HFFc6 (cell line): ENCODE results near the gene AGT. TPM values are rescaled to one million over a fixed set of nuclear protein-coding genes. Genes with fewer than 3 reads are reported as not detected.

Experiments
- DNase-seq: peaks from one replicate; pipeline ENCODE4 v3.0.0-alpha.2; 2018
- H3K27ac Mint-ChIP-seq: 2 replicates; pipeline ENCODE4 v1.8.0; 2020; ENCODE audit warnings: mild to moderate bottlenecking, mixed read lengths
- H3K27me3 Mint-ChIP-seq: 2 replicates; pipeline ENCODE4 v1.8.0; 2021; ENCODE audit warnings: mild to moderate bottlenecking, moderate library complexity, mixed read lengths; ENCODE audit not compliant: insufficient read depth
- H3K36me3 Mint-ChIP-seq: 2 replicates; pipeline ENCODE4 v1.8.0; 2021; ENCODE audit warnings: low read depth, mixed read lengths
- H3K4me1 Mint-ChIP-seq: 2 replicates; pipeline ENCODE4 v1.8.0; 2020; ENCODE audit warnings: low read depth, mixed read lengths
- H3K4me3 Mint-ChIP-seq: 2 replicates; pipeline ENCODE4 v1.8.0; 2020; ENCODE audit warnings: mild to moderate bottlenecking, moderate library complexity, mixed read lengths
- H3K9me3 Mint-ChIP-seq: 2 replicates; pipeline ENCODE4 v1.8.0; 2020; ENCODE audit warnings: mild to moderate bottlenecking, mixed read lengths
- total RNA-seq, 6 experiments: library from RNA; stranded (reverse); fragmentation: NEBNext Ultra II Directional; extraction: Animal tissue kit (Norgen Biotek cat#: 25700); gene quantifications; 2 replicates in 1 of 6; 3 replicates in 5 of 6; pipeline ENCODE4 v1.2.3, GENCODE V29; 2021
- TF ChIP-seq, protein P1 (sequence below): fragments of 200-600 bp; sonication (generic); IDR thresholded peaks from 2 replicates; pipeline ENCODE4 v1.5.0; 2021; ENCODE audit warnings: antibody characterized with exemption, mild to moderate bottlenecking

Gene AGT
- total RNA-seq, 6 experiments from 2014 or later: 0.09 to 0.19 (median 0.13) TPM; not detected in 2

DNA sequence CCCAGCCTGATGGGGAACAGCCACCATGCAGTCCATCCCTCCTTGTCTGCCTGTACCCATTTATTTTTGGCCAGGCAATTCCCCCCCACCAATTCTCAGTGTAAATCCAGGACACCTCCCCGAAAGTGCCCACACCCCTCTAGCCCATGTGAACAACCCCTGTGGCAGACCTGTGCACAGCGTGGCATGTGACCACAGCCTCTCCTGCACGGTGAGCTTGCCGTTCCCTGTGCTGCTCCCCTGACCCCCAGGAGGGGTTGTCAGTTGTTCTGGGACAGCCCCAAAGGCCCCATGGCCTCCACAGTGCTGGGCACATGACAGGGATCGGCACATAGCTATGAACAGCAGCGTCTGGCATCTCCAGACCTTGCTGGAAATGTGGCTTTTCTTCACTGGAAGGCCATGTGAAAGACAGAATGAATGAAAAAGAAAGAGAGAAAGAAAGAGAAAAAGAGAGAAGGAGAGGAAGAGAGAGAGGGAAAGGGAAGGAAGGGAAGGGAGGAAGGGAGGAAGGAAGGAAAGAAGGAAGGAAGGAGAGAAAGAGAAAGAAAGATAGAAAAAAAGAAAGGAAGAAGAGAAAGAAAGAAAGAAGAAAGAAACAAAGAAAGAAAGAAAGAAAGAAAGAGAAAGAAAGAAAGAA, 37.2 kb upstream of the AGT start:
- Mint-ChIP-seq H3K27me3 (peaks cover 12% of the 10 kb centered on the region), H3K9me3 (no peaks in the 10 kb centered on the region), H3K4me3 (no peak overlapping the region), H3K4me1 (peaks cover 7% of the 10 kb centered on the region), H3K36me3 (no peaks in the 10 kb centered on the region), H3K27ac (no peak overlapping the region)
- TF ChIP-seq, protein P1, sequence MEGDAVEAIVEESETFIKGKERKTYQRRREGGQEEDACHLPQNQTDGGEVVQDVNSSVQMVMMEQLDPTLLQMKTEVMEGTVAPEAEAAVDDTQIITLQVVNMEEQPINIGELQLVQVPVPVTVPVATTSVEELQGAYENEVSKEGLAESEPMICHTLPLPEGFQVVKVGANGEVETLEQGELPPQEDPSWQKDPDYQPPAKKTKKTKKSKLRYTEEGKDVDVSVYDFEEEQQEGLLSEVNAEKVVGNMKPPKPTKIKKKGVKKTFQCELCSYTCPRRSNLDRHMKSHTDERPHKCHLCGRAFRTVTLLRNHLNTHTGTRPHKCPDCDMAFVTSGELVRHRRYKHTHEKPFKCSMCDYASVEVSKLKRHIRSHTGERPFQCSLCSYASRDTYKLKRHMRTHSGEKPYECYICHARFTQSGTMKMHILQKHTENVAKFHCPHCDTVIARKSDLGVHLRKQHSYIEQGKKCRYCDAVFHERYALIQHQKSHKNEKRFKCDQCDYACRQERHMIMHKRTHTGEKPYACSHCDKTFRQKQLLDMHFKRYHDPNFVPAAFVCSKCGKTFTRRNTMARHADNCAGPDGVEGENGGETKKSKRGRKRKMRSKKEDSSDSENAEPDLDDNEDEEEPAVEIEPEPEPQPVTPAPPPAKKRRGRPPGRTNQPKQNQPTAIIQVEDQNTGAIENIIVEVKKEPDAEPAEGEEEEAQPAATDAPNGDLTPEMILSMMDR: no peak
- no peak for DNase-seq

DNA sequence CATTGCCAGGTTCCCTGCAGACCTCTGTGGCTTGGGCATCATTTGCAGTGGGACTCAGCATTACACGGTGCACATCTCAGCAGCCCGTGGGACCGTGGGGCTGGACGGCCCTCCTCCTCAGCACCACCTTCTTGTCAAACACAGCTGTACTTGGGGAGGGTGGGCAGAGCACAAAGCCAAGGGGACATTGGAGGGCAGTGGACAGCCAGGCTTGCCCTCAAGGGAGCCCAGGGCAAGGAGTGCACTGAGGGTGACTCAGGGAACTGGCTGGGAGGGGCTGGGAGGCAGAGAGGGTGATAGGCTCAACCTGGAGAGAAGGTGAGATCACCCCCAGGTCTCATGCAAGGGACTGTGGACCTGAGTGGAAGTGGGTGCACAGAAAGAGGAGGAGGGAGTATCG, 36.7 kb upstream of the AGT start:
- Mint-ChIP-seq H3K4me3 (no peak overlapping the region), H3K27me3 (peaks cover 13% of the 10 kb centered on the region), H3K36me3 (no peaks in the 10 kb centered on the region), H3K9me3 (no peaks in the 10 kb centered on the region), H3K27ac (no peak overlapping the region), H3K4me1 (peaks cover 7% of the 10 kb centered on the region)
- DNase-seq: no peak
- TF ChIP-seq, protein P1: no peak

DNA sequence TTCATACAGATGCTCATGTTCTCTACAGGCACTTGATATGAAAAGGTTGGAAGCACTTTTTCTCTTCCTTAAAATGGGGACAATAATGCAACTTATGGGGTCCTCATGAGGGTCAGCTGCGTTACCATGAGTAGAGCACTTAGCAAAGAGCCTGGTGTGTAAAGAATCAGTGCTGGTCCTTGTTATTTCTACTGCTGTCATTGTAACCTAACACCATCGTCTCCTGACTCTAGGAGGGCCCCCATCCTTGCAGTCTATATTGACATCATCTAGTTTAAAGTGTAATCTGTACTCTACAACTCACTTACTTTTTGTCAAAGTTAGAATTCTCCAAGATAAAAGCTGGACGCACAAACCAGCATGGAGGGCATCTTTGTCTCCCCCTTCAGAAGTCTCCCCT, 35.7 kb upstream of the AGT start:
- no peaks in the 10 kb centered on the region for H3K36me3 Mint-ChIP-seq
- TF ChIP-seq, protein P1: no peak
- no peak overlapping the region for H3K4me3 Mint-ChIP-seq
- DNase-seq: no peak
- no peak overlapping the region for H3K27ac Mint-ChIP-seq
- H3K4me1 Mint-ChIP-seq: peaks cover 1% of the 10 kb centered on the region
- H3K27me3 Mint-ChIP-seq: peaks cover 13% of the 10 kb centered on the region
- no peaks in the 10 kb centered on the region for H3K9me3 Mint-ChIP-seq

DNA sequence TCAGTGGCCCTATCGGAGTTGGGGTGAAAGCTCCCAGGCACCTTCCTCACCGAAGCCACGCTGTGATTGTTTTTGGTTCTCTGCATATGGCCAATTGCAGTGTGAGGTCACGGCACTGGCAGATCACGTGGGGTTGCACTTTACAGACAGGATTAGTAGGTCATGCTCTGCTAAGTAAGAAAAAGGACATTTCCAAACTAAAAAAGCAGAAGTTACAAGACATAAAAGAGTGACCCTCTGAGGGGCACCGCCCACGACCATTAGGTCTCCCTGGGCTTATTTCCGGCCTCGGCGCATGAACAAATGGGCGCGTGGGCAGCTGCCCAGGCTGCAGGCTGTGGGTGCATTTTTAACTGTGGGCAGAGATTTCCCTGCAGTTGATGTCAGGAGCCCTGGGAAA, 35.2 kb upstream of the AGT start:
- H3K4me3 Mint-ChIP-seq: no peak overlapping the region
- H3K27ac Mint-ChIP-seq: no peak overlapping the region
- H3K27me3 Mint-ChIP-seq: peaks cover 13% of the 10 kb centered on the region
- H3K4me1 Mint-ChIP-seq: peaks cover 3% of the 10 kb centered on the region
- H3K9me3 Mint-ChIP-seq: no peaks in the 10 kb centered on the region
- no peaks in the 10 kb centered on the region for H3K36me3 Mint-ChIP-seq
- DNase-seq: no peak
- TF ChIP-seq, protein P1: no peak

DNA sequence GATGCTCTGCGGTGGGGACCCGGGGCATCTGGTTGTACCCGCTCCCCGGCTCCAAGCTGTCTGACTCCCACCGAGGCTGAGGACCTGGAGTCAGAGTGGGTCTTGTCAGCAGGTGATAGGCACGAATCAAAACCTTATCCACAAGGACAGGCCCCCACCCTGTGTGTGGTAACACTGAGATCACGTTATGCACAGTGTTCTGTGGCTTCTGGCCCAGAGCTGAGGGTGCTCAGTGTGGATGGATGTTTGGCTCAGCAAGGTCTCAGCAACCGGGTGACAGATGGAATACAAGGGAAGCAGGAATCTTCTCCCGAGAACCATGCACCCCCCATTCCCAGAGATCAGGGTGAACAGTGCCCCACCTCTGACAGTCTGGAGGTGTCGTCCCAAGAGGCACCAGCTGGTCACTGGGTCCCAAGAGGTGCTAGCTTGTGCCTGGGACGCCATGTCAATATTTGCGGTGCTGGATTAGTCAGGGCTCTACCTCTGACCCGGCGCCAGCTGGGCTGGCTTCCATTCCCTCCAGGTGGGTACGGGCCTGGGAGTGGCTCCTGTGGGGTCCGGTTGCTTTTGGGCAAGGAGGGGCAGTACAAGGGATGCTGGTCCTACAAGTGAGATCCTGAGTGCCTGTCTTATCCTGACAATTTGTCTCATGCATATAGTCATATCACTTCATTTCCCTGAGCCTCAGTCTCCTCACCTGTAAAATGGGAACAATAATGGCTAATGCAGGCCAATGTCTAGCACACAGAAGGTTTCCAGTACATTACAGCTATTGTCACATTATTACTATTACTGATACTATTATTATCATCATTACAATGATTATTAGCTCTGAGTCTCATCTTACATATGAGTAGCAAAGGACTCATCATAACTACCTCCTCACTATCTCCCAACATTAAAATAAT, 34.2 kb upstream of the AGT start:
- no peak overlapping the region for H3K27ac Mint-ChIP-seq
- peaks cover 8% of the 10 kb centered on the region; the same call in 1 of the 2 replicates for H3K4me1 Mint-ChIP-seq
- H3K9me3 Mint-ChIP-seq: no peaks in the 10 kb centered on the region
- TF ChIP-seq, protein P1: no peak
- no peak for DNase-seq
- no peak overlapping the region for H3K4me3 Mint-ChIP-seq
- no peaks in the 10 kb centered on the region for H3K36me3 Mint-ChIP-seq
- H3K27me3 Mint-ChIP-seq: peaks cover 13% of the 10 kb centered on the region
